SK-N-SH (cell line): ENCODE measurements around the gene CAMSAP1. TPM values are rescaled to one million over a fixed set of nuclear protein-coding genes. Genes with fewer than 3 reads are reported as not detected.
A peak's percentile ranks its signal among the peaks of the same experiment; 100 is the strongest.

Experiments used
- CTCF ChIA-PET: fragments of 300-600, 350-600 bp; formaldehyde crosslinking; extraction: SDS; loops from one replicate; lab custom pipeline; 2021; lab: Yijun Ruan, JAX
- POLR2A ChIA-PET: fragments of 350-600 bp; sonication (Branson Sonifier 250); formaldehyde crosslinking; extraction: SDS; loops from one replicate; lab custom pipeline; 2020; ENCODE audit warnings: antibody characterized with exemption, inconsistent platforms; lab: Yijun Ruan, JAX
- DNase-seq: peaks from one replicate; pipeline ENCODE4 v3.0.0; 2012
- H2AFZ ChIP-seq: fragments of 200-600 bp; sonication (generic); 2 replicates; pipeline ENCODE4 v1.8.1; 2016; ENCODE audit warnings: antibody characterized with exemption, mild to moderate bottlenecking, low read depth
- H3F3A ChIP-seq: fragments of 200-600 bp; sonication (generic); replicated peaks from 2 replicates; pipeline ENCODE3; 2016; ENCODE audit warnings: antibody characterized with exemption, mild to moderate bottlenecking; ENCODE audit not compliant: insufficient read depth
- H3K27ac ChIP-seq, 2 experiments: fragments of 200-500 bp in 1 of 2; fragments of 200-600 bp in 1 of 2; sonication (Bioruptor generic) in 1 of 2; sonication (generic), shearing (Covaris generic) in 1 of 2; 2 replicates each; pipeline versions ENCODE4 v1.5.1 to v1.6.1; 2014 to 2016; ENCODE audit warnings: low read depth in 2 of 2, inconsistent platforms in 1 of 2, low read length in 1 of 2, mild to moderate bottlenecking in 1 of 2, mixed read lengths in 1 of 2
- H3K27me3 ChIP-seq: fragments of 200-600 bp; sonication (generic), shearing (Covaris generic); 2 replicates; pipeline ENCODE4 v1.6.1; 2016; ENCODE audit warnings: mixed run types; ENCODE audit not compliant: insufficient read depth
- H3K36me3 ChIP-seq, 2 experiments: fragments of 200-500 bp in 1 of 2; fragments of 200-600 bp in 1 of 2; sonication (Bioruptor generic) in 1 of 2; sonication (generic) in 1 of 2; replicated peaks in 1 of 2; 2 replicates each; pipeline versions ENCODE3 to v1.5.1; 2014 to 2016; ENCODE audit warnings: low read length in 1 of 2, mild to moderate bottlenecking in 1 of 2; ENCODE audit not compliant: insufficient read depth in 2 of 2, control insufficient read depth in 1 of 2
- H3K4me1 ChIP-seq, 2 experiments: fragments of 200-500 bp in 1 of 2; fragments of 200-600 bp in 1 of 2; sonication (Bioruptor generic) in 1 of 2; sonication (generic), shearing (Covaris generic) in 1 of 2; 2 replicates each; pipeline versions ENCODE4 v1.5.1 to v1.6.1; 2014 to 2016; ENCODE audit warnings: low read depth in 1 of 2, low read length in 1 of 2, mixed run types in 1 of 2; ENCODE audit not compliant: insufficient read depth in 2 of 2, control insufficient read depth in 1 of 2
- H3K4me2 ChIP-seq: fragments of 200-600 bp; sonication (generic), shearing (Covaris generic); 2 replicates; pipeline ENCODE4 v1.6.1; 2017; ENCODE audit warnings: mixed run types
- H3K4me3 ChIP-seq, 2 experiments: fragments of 200-500 bp in 1 of 2; fragments of 200-600 bp in 1 of 2; sonication (Bioruptor generic) in 1 of 2; sonication (generic), shearing (Covaris generic) in 1 of 2; 2 replicates each; pipeline versions ENCODE4 v1.5.1 to v1.8.1; 2014 to 2016; ENCODE audit warnings: low read depth in 2 of 2, inconsistent platforms in 1 of 2, low read length in 1 of 2, mild to moderate bottlenecking in 1 of 2, mixed read lengths in 1 of 2, moderate library complexity in 1 of 2
- H3K79me2 ChIP-seq: fragments of 200-600 bp; sonication (generic); 2 replicates; pipeline ENCODE4 v1.8.1; 2017; ENCODE audit warnings: mild to moderate bottlenecking; ENCODE audit not compliant: insufficient read depth
- H3K9ac ChIP-seq: fragments of 200-600 bp; sonication (generic); 2 replicates; pipeline ENCODE4 v1.6.1; 2017; ENCODE audit warnings: mixed run types
- H3K9me2 ChIP-seq: fragments of 200-600 bp; sonication (generic); 2 replicates; pipeline ENCODE4 v1.6.1; 2017; ENCODE audit warnings: mixed run types
- H3K9me3 ChIP-seq: fragments of 200-600 bp; sonication (generic); 2 replicates; pipeline ENCODE4 v1.6.1; 2017; ENCODE audit warnings: mixed run types, mild to moderate bottlenecking, moderate library complexity
- H4K20me1 ChIP-seq: fragments of 200-600 bp; sonication (generic); 2 replicates; pipeline ENCODE4 v1.6.1; 2017; ENCODE audit warnings: mild to moderate bottlenecking, mixed run types; ENCODE audit not compliant: insufficient read depth
- ELF1 ChIP-seq: IDR thresholded peaks from 2 replicates; pipeline ENCODE4 v1.4.0; 2012
- EP300 ChIP-seq, 2 experiments: IDR thresholded peaks; 2 replicates each; pipeline versions ENCODE4 v1.4.0 to v1.6.1; 2012; ENCODE audit warnings: borderline replicate concordance in 1 of 2, low read depth in 1 of 2, low read length in 1 of 2
- FOSL2 ChIP-seq: IDR thresholded peaks from 2 replicates; pipeline ENCODE4 v1.4.0; 2012; ENCODE audit warnings: low read depth, mild to moderate bottlenecking, moderate library complexity, borderline replicate concordance
- FOXJ3 ChIP-seq: sonication (generic); formaldehyde crosslinking; IDR thresholded peaks from 2 replicates; pipeline ENCODE4 v1.5.1; 2020; ENCODE audit warnings: mild to moderate bottlenecking, missing genetic modification reagents
- FOXM1 ChIP-seq: IDR thresholded peaks from 2 replicates; pipeline ENCODE4 v1.4.0; 2012; ENCODE audit warnings: low read depth, mild to moderate bottlenecking
- GABPA ChIP-seq: IDR thresholded peaks from 2 replicates; pipeline ENCODE4 v1.4.0; 2012; ENCODE audit warnings: low read depth, mild to moderate bottlenecking
- JUND ChIP-seq: IDR thresholded peaks from 2 replicates; pipeline ENCODE4 v1.4.0; 2012
- MXI1 ChIP-seq: IDR thresholded peaks from 2 replicates; pipeline ENCODE4 v1.6.1; 2012; ENCODE audit warnings: mild to moderate bottlenecking, low read depth, low read length, improper control_type of control experiment
- RAD21 ChIP-seq: IDR thresholded peaks from 2 replicates; pipeline ENCODE4 v1.6.1; 2012; ENCODE audit warnings: mild to moderate bottlenecking, low read length
- RCOR1 ChIP-seq: fragments of 150-350 bp; IDR thresholded peaks from 2 replicates; pipeline ENCODE4 v1.6.1; 2017; ENCODE audit warnings: antibody characterized with exemption, low read length
- REST ChIP-seq: IDR thresholded peaks from 2 replicates; pipeline ENCODE4 v1.6.1; 2012; ENCODE audit warnings: mild to moderate bottlenecking, low read depth, low read length, moderate library complexity
- RXRA ChIP-seq: IDR thresholded peaks from 2 replicates; pipeline ENCODE4 v1.4.0; 2012; ENCODE audit warnings: low read depth, mild to moderate bottlenecking, borderline replicate concordance
- TAF1 ChIP-seq: IDR thresholded peaks from 2 replicates; pipeline ENCODE4 v1.6.1; 2012; ENCODE audit warnings: low read depth, mild to moderate bottlenecking, low read length, moderate library complexity, borderline replicate concordance
- TEAD4 ChIP-seq: IDR thresholded peaks from 2 replicates; pipeline ENCODE4 v1.4.0; 2012; ENCODE audit warnings: mild to moderate bottlenecking, borderline replicate concordance; ENCODE audit not compliant: insufficient read depth
- WGBS: methylation state at CpG from one replicate; pipeline ENCODE4 v1.1.6; 2017; ENCODE audit warnings: low lambda C conversion rate; 5-methylcytosine and 5-hydroxymethylcytosine counted together
- polyA plus RNA-seq, 3 experiments: library from polyadenylated mRNA; depleted of rRNA; stranded (reverse); fragments of >200 nt; gene quantifications; 2 replicates each; pipeline ENCODE4 v1.2.3, GENCODE V29; 2012
- TF ChIP-seq, protein P1 (sequence below): IDR thresholded peaks from 2 replicates; pipeline ENCODE4 v1.4.0; 2012; ENCODE audit warnings: low read depth, borderline replicate concordance
- TF ChIP-seq, protein P2 (sequence below): fragments of 150-350 bp; IDR thresholded peaks from 2 replicates; pipeline ENCODE4 v1.6.1; 2016; ENCODE audit warnings: mild to moderate bottlenecking, low read depth, low read length

Gene CAMSAP1
- polyA plus RNA-seq, 1 of the 3 experiments (the other 2 are of a cell fraction), result 8.9 TPM

GRCh38 chr9:135905380-135906258 lies 1.7 kb downstream of the CAMSAP1 start:
- ChIA-PET CTCF (interaction anchor here (0.9 to 2.2 kb wide), 4 partner anchors 9 to 217 kb away, joined by 3 to 6 read pairs (median 4); no protein-coding TSS in a partner anchor), POLR2A (no interaction called here)
- Histone ChIP-seq H3K9me2 (no peaks in the 10 kb centered on the region), H3K79me2 (peaks cover 90% of the 10 kb centered on the region), H3F3A (peaks cover 7% of the 10 kb centered on the region), H2AFZ (no peak overlapping the region), H3K9me3 (no peaks in the 10 kb centered on the region), H3K9ac (peak overlapping the region; percentile 42; the same call in 1 of the 2 replicates), H3K4me2 (peak overlapping the region; percentile 76), H3K4me1 (peaks cover 20% of the 10 kb centered on the region in 2 experiments; a peak in 3 of 4 replicates), H3K36me3 (peaks cover 3 to 14% of the 10 kb centered on the region in 2 experiments), H3K27ac (peak overlapping the region; percentile 34 to 73; a peak in 2 of 4 replicates), H3K27me3 (no peaks in the 10 kb centered on the region), H4K20me1 (peaks cover 56% of the 10 kb centered on the region), H3K4me3 (peak overlapping the region; percentile 66 to 71)
- DNase-seq, result no peak
- WGBS, result 54% methylated on average over 23 of the region's 23 CpGs
- no peak for TF ChIP-seq FOXM1
- no peak for TF ChIP-seq TAF1
- no peak for TF ChIP-seq MXI1
- TF ChIP-seq RXRA, result no peak
- TF ChIP-seq FOXJ3 (CRISPR knock-in tag), result no peak
- TF ChIP-seq, protein P1, sequence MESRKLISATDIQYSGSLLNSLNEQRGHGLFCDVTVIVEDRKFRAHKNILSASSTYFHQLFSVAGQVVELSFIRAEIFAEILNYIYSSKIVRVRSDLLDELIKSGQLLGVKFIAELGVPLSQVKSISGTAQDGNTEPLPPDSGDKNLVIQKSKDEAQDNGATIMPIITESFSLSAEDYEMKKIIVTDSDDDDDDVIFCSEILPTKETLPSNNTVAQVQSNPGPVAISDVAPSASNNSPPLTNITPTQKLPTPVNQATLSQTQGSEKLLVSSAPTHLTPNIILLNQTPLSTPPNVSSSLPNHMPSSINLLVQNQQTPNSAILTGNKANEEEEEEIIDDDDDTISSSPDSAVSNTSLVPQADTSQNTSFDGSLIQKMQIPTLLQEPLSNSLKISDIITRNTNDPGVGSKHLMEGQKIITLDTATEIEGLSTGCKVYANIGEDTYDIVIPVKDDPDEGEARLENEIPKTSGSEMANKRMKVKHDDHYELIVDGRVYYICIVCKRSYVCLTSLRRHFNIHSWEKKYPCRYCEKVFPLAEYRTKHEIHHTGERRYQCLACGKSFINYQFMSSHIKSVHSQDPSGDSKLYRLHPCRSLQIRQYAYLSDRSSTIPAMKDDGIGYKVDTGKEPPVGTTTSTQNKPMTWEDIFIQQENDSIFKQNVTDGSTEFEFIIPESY, result no peak
- TF ChIP-seq RCOR1, result no peak
- TF ChIP-seq REST, result no peak
- no peak for TF ChIP-seq RAD21
- TF ChIP-seq FOSL2, result no peak
- TF ChIP-seq, protein P2, sequence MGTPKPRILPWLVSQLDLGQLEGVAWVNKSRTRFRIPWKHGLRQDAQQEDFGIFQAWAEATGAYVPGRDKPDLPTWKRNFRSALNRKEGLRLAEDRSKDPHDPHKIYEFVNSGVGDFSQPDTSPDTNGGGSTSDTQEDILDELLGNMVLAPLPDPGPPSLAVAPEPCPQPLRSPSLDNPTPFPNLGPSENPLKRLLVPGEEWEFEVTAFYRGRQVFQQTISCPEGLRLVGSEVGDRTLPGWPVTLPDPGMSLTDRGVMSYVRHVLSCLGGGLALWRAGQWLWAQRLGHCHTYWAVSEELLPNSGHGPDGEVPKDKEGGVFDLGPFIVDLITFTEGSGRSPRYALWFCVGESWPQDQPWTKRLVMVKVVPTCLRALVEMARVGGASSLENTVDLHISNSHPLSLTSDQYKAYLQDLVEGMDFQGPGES, result no peak
- TF ChIP-seq GABPA, result no peak
- TF ChIP-seq TEAD4, result no peak
- no peak for TF ChIP-seq ELF1
- TF ChIP-seq JUND, result no peak
- TF ChIP-seq EP300 (IDR thresholded peaks at IDR 0.05; ENCODE audit: borderline replicate concordance in 1 of 2, low read depth in 1 of 2, low read length in 1 of 2), result no peak
